ENCODE data around the gene HOXA7. TPM values are rescaled to one million over a fixed set of nuclear protein-coding genes. Genes with fewer than 3 reads are reported as not detected.

The HOXA7 gene
- total RNA-seq, 1 experiment from 2014 or later, result 2.0 TPM

DNA sequence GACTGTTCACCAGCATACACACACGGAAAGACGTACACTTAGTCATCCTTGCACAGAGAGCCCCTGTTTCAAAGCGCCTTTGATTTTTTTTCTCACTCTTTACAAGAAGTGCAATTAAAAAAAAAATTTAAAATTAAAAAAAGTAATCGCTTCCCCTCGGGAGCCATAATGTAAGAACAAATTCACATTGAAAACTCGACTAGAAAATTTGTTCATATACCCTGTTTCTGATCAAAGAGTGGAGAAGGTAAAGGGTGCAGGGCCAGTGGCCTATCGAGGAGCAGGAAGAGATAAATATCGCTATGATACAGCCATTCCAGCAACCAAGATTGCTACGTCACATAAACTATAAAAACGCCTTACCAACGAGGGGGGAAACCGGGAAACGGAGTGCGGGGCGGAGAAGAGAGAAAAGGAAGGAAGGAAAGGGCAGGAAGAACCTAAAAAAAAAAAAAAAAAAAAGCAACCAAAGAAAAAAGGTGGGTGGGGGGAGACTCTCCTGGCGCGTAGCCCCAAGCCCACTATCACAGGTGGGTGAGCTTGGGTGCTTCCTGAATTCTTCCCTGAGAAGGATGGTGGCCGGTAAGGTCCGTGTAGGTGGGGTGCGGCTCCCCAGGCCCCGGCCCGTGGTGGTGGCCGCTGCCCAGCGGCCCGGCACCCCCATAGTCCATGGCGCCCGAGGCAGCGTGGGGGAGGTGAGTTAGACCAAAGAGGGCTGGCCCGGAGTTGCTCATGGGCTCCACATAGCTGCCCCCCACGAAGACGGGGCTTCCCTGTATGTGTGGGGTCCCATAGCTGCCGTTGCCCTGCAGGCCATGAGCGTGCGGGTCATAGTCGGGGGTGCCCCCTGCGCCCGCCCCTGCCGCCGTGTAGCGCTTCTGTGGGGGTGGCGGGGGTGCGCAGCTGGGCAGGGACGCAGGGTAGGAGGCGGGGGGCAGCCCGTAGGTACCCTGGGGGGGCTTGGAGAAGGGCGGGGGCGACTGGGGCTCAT lies 48.8 kb downstream of the HOXA7 start:
- no peak for DNase-seq (ENCODE audit: low spot score)

DNA sequence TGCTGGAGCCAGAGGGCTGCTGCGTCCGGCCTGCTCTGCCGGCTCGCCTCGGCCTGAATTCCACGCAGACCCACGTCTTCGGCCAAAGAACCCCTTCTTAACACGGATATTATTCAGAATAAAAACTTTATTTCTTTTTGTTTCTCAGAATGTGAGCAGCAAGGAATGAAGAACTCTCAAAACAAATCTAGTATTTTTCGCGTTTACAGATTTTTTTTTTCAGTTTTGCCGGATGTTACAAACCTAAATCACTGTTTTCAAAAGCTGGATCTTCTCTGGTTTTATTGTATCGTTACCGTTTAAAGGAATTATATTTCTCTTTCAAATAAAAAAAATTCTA lies 49.6 kb downstream of the HOXA7 start:
- DNase-seq (ENCODE audit: low spot score), result no peak

- DNase-seq (ENCODE audit: low spot score), result no peak
Observed at GRCh38 chr7:27106181-27106900, 50.1 kb downstream of the HOXA7 start.

DNA sequence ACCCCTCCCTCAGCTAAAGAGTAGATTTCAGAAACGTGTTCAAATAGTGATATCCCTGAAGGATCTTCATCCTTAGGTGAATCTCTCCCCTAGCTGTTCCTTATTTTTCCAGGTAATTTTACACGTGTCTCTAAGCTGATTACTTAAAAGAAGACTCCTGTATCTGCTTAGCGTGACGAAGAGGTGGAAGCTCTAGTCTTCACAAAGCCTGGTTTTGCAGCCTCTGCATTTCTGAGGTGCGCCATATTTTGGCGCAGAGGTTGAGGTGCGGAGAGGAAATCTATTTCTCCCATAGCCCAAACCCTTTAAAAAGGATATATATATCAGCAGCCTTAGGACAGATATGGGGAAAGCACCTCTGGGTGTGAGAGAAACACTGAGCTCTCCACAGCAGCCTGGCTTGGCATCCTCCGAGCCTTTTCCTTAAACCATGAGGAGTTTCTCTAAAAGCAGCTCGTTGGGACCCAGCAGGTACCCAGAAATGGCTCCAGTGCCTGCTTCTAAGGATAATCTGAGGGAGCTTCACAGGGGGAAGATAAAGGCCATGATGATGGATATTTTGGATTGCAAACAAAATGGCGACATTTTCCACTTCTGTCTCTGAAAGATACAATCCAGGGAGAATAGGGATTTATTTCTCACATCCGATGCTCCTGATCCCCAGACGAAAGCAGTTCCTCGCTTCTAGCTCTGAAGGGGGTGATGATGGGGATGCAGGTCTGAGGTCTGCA lies 51.0 kb downstream of the HOXA7 start:
- DNase-seq (ENCODE audit: low spot score), result no peak

DNA sequence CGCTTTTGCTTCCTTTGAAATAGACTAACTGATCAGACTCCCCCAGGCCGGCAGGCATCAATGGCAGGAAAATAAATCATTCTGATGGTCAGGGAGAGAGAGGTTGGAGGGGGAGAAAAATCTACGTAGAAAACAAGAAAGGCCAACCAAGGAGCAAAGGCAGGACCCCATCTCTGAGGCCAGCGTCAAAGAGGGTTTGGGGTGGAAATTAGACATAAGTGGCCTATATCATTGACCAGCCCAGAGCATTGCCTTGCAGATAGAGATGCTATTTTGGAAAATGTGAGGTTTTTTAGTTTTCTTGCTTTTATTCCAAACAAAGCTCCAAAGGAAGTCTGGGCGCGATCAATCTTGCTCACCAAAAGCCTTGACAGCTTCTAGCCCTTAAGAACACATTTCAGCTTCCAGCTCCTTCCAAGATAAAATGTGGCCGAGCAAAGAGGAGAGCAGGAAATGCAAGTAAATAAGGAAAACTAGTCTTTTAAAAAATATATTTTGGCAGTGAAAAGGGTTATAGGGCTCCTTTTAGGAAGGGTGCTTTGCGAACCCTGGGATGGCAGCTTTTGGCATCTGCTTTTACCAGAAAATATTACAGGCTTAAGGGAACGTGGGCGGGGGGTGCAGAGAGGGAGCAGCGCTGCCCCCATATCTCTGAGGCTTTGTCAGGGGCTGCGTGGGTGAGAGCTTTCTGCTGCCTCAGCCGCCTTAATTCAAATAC lies 52.0 kb downstream of the HOXA7 start:
- no peak for DNase-seq (ENCODE audit: low spot score)

Other genes with a start within 250 kb of the HOXA7 start
- gene HOXA1, start 60.7 kb downstream of the HOXA7 start, total RNA-seq (2014; rRNA removed; shearing (Covaris generic)), result 1.2 and 3.0 TPM in 2 replicates
- 1.2 TPM in 1 of 2 replicates, not detected in the other for gene HOXA2, start 54.0 kb downstream of the HOXA7 start, total RNA-seq (2014; rRNA removed; shearing (Covaris generic))
- 0.88 and 1.2 TPM in 2 replicates for gene HOXA4, start 25.9 kb downstream of the HOXA7 start, total RNA-seq (2014; rRNA removed; shearing (Covaris generic))
- 3.6 and 8.0 TPM in 2 replicates for gene HOXA5, start 13.0 kb downstream of the HOXA7 start, total RNA-seq (2014; rRNA removed; shearing (Covaris generic))
- gene HOXA6, start 8.9 kb downstream of the HOXA7 start, total RNA-seq (2014; rRNA removed; shearing (Covaris generic)), result 0.64 and 0.70 TPM in 2 replicates
- gene HOXA3, start 4.1 kb downstream of the HOXA7 start, total RNA-seq (2014; rRNA removed; shearing (Covaris generic)), result 1.1 and 5.5 TPM in 2 replicates
- 0.17 and 0.18 TPM in 2 replicates for gene HOXA9, start 8.9 kb upstream of the HOXA7 start, total RNA-seq (2014; rRNA removed; shearing (Covaris generic))
- 2.0 and 6.1 TPM in 2 replicates for gene HOXA10, start 17.6 kb upstream of the HOXA7 start, total RNA-seq (2014; rRNA removed; shearing (Covaris generic))
- 0.27 and 0.52 TPM in 2 replicates for gene HOXA11, start 28.6 kb upstream of the HOXA7 start, total RNA-seq (2014; rRNA removed; shearing (Covaris generic))
- 5.9 and 7.4 TPM in 2 replicates for gene HOXA13, start 43.4 kb upstream of the HOXA7 start, total RNA-seq (2014; rRNA removed; shearing (Covaris generic))
- gene EVX1, start 86.1 kb upstream of the HOXA7 start, total RNA-seq (2014; rRNA removed; shearing (Covaris generic)), result not detected in 2 replicates